Right renal pelvis (tissue), 4 donors: ENCODE results near the gene POFUT1. TPM values are rescaled to one million over a fixed set of nuclear protein-coding genes. Genes with fewer than 3 reads are reported as not detected.
"Not testable (repeated sequence)": the region's sequence is repeated elsewhere in the genome, so short reads cannot be mapped to it uniquely, and the experiment has no call there.

Source experiments
- DNase-seq, 4 donors: peaks; one replicate each; pipeline ENCODE4 v3.0.0-alpha.2; 2013; ENCODE audit warnings: low read depth in 4 of 4, low spot score in 3 of 4, missing footprints in 1 of 4
- polyA plus RNA-seq, 4 donors: library from polyadenylated mRNA; unstranded; fragments of 120-200 nt; gene quantifications; one replicate each; pipeline ENCODE4 v1.2.1, GENCODE V29; 2013; ENCODE audit not compliant: insufficient read length in 4 of 4

Gene POFUT1
- polyA plus RNA-seq, 4 donors: 46.6 to 55.5 (median 49.2) TPM

GRCh38 chr20:32188376-32189122 lies 19.1 kb upstream of the POFUT1 start:
- DNase-seq: no peak

GRCh38 chr20:32189123-32189410 lies 18.6 kb upstream of the POFUT1 start:
- DNase-seq: no peak

GRCh38 chr20:32189691-32190615 lies 17.7 kb upstream of the POFUT1 start:
- DNase-seq: peak in 2 of 4 donors; percentile 49 to 50

GRCh38 chr20:32190616-32191415 lies 16.9 kb upstream of the POFUT1 start:
- no peak for DNase-seq

- no peak for DNase-seq
Measured at GRCh38 chr20:32191422-32191821, 16.3 kb upstream of the POFUT1 start.

- DNase-seq: no peak
Measured at GRCh38 chr20:32191873-32192272, 15.8 kb upstream of the POFUT1 start.

- no peak for DNase-seq
Measured at GRCh38 chr20:32192698-32193097, 15.0 kb upstream of the POFUT1 start.

- DNase-seq: not testable (repeated sequence)
Measured at GRCh38 chr20:32193336-32193735, 14.3 kb upstream of the POFUT1 start.

GRCh38 chr20:32193996-32194395 lies 13.7 kb upstream of the POFUT1 start:
- DNase-seq: no peak

GRCh38 chr20:32195581-32195980 lies 12.1 kb upstream of the POFUT1 start:
- no peak for DNase-seq

GRCh38 chr20:32196613-32197012 lies 11.1 kb upstream of the POFUT1 start:
- DNase-seq: not testable (repeated sequence)

- not testable (repeated sequence) for DNase-seq
Measured at GRCh38 chr20:32197136-32197535, 10.5 kb upstream of the POFUT1 start.

- DNase-seq: no peak
Measured at GRCh38 chr20:32199006-32199405, 8.7 kb upstream of the POFUT1 start.

- DNase-seq: no peak
Measured at GRCh38 chr20:32201296-32201976, 6.2 kb upstream of the POFUT1 start.

- no peak for DNase-seq
Measured at GRCh38 chr20:32201977-32202363, 5.7 kb upstream of the POFUT1 start.

GRCh38 chr20:32203356-32204204 lies 4.1 kb upstream of the POFUT1 start:
- no peak for DNase-seq

GRCh38 chr20:32204205-32205109 lies 3.2 kb upstream of the POFUT1 start:
- DNase-seq: no peak

- DNase-seq: no peak
Measured at GRCh38 chr20:32205110-32205842, 2.4 kb upstream of the POFUT1 start.
